Kasumi-1 (cell line): Measurements from ENCODE around the gene CENPF.

Experiments
- DNase-seq, 2 experiments: peaks; one replicate each; lab custom pipeline; 2025; lab: John Stamatoyannopoulos, UW

CENPF gene

DNA sequence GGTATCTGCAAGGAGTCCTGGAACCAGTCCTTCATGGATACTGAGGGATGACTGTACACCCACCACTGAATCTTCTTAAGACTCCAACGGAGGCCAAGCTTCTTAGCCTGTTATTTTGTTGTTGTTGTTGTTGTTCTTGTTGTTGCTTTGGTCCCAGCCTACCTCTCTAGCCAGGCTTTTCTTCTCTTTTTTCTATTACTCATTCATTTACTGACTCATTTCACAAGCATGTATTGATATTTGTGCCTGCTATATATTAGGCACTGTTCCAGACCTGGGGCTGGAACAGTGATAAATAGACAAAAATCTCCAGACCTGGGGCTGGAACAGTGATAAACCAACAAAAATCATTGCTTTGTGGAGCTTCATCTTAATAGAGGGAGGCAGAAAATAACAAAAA, 20.4 kb downstream of the CENPF start:
- DNase-seq, result no peak

DNA sequence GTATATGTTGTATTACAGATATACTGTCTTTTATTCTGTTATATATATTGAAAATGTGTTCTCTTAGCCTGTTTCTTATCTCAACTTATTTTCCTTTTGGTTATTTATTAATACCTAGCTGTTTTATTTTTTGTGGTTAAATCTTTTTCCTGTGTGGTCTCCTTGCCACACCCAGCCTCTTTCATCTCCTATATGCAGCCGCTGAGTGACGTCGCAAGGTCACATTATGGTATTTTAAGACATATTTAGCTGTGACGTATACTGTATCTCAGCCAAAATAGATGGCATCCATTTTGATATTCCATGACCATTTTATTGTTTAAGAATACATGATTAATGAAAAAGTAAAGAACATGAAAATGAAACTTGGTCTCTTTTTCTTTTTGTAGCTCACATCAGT, 29.1 kb downstream of the CENPF start:
- no peak for DNase-seq

DNA sequence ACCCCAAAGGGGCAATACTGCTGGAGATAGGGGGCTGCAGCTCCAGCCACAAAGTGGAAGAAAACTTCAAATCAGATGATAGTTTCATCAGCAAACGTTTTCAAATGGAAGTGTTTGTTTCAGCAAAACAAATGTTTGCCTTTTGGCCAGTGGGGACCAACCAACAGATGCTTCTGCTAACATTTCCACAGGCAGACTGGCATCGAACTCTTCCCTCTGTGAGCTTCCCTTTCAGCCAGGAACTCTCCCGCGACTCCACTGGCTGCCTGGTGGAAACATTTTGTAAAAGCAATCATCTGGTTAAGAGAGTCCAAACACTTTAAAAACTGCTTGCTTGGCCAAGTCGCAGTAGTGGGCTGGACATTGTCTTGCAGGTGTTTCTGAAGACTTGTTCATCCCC, 30.7 kb downstream of the CENPF start:
- DNase-seq, result no peak

- no peak for DNase-seq
These were observed 31.3 kb downstream of the CENPF start for GRCh38 chr1:214634267-214634666.

DNA sequence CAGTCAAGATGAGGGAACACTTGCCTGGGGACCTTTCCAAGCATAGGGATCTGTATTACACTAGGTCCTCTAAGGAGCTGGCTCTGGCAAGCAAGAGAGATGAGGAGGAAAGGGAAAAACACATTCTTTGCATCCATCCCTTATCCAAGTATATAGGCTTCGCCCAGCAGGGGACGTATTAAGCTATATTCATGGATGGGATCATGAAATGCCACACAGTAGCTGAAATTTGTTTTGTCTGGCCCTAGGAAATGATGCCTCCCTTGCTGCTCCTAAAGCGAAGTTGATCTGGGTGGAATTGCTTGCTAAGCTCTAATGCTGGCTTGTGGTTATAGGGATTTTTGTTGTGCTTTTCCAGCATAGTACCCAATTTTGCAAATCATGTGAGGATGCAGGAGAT, 32.1 kb downstream of the CENPF start:
- no peak for DNase-seq

DNA sequence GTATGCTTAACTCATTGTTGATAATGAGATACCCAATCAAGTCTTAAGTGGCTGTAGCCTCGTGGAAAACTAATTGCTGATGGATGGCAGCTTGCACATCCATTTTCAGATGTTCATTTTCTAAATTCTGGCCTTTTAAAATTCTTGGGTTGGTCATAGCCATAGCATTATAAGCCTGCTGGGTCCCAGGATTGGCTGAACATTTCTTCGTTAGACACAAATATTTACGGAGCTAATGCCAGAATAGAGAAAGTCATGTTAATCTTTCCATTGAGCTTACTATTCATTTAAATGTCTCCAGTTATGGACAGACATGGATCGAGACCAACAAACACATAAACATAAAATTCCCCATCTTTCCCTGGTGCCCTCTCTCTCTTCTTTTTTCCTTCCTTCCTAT, 32.5 kb downstream of the CENPF start:
- DNase-seq, result no peak

- DNase-seq, result no peak
These were observed 33.4 kb downstream of the CENPF start for GRCh38 chr1:214636436-214636835.

DNA sequence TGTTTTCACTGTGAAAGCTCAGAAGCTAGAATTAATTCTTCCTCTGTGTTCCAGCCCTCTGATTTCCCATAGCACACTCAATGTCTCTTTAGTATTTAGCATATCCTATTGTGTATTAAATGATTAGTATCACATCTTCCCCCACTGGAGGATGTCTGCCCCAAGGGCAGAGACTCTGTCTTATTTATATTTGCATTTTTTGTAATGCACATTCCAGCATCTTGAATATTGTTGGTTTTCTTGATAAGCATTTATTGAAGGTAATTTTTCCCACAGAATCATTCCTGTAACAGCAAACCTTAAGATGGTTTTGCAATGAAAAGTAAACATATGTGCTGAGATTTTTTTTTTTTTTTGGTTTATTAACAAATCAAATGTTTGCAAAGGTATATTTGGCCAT, 34.1 kb downstream of the CENPF start:
- no peak for DNase-seq

GRCh38 chr1:214637722-214638458, 34.9 kb downstream of the CENPF start:
- DNase-seq, result peak; percentile 25 to 64

DNA sequence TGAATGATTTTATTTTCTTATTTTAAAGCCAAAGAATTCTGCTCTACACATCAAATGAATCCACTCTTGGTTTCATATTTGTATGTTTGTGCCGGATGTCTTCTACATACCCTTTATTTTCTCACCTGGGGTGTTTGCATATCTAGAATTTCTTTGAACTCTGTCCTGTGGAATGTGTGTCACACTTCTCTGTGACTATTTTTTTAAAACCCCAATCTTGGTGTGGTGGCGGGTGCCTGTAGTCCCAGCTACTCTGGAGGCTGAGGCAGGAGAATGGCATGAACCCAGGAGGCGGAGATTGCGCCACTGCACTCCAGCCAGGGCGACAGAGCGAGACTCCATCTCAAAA, 35.4 kb downstream of the CENPF start:
- no peak for DNase-seq

- DNase-seq, result no peak
These were observed 36.0 kb downstream of the CENPF start for GRCh38 chr1:214638997-214639396.

- no peak for DNase-seq
These were observed 37.6 kb downstream of the CENPF start for GRCh38 chr1:214640431-214641213.

DNA sequence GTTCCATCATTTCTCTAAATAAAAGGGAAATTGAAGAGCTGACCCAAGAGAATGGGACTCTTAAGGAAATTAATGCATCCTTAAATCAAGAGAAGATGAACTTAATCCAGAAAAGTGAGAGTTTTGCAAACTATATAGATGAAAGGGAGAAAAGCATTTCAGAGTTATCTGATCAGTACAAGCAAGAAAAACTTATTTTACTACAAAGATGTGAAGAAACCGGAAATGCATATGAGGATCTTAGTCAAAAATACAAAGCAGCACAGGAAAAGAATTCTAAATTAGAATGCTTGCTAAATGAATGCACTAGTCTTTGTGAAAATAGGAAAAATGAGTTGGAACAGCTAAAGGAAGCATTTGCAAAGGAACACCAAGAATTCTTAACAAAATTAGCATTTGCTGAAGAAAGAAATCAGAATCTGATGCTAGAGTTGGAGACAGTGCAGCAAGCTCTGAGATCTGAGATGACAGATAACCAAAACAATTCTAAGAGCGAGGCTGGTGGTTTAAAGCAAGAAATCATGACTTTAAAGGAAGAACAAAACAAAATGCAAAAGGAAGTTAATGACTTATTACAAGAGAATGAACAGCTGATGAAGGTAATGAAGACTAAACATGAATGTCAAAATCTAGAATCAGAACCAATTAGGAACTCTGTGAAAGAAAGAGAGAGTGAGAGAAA, 38.4 kb downstream of the CENPF start:
- DNase-seq, result no peak

GRCh38 chr1:214643030-214643429, 40.0 kb downstream of the CENPF start:
- DNase-seq, result no peak

DNA sequence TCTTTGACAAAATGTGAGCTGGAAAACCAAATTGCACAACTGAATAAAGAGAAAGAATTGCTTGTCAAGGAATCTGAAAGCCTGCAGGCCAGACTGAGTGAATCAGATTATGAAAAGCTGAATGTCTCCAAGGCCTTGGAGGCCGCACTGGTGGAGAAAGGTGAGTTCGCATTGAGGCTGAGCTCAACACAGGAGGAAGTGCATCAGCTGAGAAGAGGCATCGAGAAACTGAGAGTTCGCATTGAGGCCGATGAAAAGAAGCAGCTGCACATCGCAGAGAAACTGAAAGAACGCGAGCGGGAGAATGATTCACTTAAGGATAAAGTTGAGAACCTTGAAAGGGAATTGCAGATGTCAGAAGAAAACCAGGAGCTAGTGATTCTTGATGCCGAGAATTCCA, 42.7 kb downstream of the CENPF start:
- no peak for DNase-seq

DNA sequence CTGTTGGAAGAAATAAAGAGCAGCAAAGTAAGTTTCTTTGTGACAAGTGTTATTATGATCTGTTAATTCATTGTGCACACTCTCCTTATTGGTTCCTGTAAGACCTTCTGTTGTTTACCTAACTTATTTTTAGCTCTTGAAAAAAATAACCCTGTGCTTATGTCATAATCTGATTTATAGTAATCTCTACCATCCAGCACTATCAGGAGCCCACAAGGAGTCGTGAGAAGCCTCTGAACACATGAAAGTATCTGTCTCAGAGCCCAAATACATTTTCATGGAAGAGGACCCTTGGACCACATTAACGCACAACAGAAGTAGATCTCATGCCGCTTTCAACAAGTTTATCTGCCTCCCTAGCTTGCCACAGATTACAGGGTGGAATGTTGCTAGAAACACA, 45.8 kb downstream of the CENPF start:
- no peak for DNase-seq

GRCh38 chr1:214649607-214650006, 46.6 kb downstream of the CENPF start:
- no peak for DNase-seq

- DNase-seq, result no peak
These were observed 47.7 kb downstream of the CENPF start for GRCh38 chr1:214650664-214651063.

- DNase-seq, result no peak
These were observed 54.3 kb downstream of the CENPF start for GRCh38 chr1:214657299-214657698.

- DNase-seq, result no peak
These were observed 55.2 kb downstream of the CENPF start for GRCh38 chr1:214658175-214658574.

DNA sequence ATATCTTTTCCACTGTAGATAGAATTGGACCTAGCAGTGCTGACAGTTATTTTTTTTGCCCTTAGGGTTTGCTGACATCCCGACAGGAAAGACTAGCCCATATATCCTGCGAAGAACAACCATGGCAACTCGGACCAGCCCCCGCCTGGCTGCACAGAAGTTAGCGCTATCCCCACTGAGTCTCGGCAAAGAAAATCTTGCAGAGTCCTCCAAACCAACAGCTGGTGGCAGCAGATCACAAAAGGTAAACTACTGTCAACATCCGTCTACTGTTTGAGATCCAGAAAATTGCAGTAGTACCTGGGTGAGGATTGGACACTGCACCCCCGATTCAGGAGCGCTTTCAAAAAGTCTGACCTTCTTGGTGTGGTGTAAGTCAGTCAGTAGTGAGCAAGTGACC, 55.8 kb downstream of the CENPF start:
- DNase-seq, result peak in 1 of 2 experiments; percentile 20

DNA sequence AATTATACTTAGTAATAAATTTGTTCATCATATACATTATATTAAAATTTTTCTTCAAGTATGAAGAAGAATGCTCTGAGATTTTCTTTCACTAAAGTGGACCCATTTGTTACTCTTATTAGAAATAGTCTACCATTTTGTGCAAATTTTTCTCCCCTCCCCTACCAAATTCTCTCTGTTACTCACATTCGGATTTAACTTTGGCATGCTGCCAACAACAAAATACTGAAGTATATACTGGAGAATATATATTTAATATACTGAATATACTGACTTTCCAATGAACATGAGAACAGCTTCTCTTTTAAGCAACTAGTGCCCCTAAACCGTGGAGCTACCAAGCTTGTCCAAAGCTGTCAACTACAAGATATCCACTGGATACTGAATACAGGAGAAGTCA, 57.2 kb downstream of the CENPF start:
- DNase-seq, result no peak

- DNase-seq, result peak; percentile 9 to 12
These were observed 57.9 kb downstream of the CENPF start for GRCh38 chr1:214660900-214661299.
